ENCODE results near the gene TGM2.

Gene TGM2

DNA sequence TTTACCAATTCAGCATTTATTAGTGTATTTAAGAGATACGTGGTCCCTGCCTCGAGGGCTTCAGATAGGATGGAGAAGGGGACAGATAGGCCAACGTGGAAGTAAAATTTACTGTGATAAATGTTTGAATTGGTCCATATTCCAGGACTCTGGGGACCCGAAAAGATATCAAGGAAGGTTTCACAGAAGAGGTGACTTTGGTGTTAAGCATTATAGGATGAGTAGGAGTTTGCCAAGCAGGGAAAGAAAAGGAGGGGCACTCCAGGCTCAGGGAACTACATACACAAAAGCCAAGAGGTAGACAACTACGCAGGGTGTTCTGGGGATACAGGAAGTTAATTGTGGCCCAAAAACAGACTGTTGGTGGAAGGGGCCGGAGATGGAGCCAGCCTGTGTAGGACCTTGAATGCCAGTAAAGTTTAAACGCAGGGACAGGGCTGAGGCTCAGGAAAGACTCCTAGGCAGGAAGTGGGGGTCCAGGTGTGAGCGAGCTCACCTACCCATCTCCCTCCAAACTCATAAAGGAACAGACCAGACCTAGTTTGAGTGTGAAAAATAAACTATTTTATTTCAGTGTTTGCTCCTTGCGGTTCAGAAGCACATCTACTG lies 37.0 kb downstream of the TGM2 start:
- no peaks in the 10 kb centered on the region for H3K9me3 Mint-ChIP-seq
- peaks cover 4% of the 10 kb centered on the region for H3K4me1 Mint-ChIP-seq (ENCODE audit: low read depth)
- no peak overlapping the region for H3K4me3 Mint-ChIP-seq
- no peak for DNase-seq (ENCODE audit: low spot score)
- H3K36me3 Mint-ChIP-seq (ENCODE audit: low read depth) = no peaks in the 10 kb centered on the region
- no peak overlapping the region for H3K27ac Mint-ChIP-seq
- H3K27me3 Mint-ChIP-seq (ENCODE audit: low read depth) = no peaks in the 10 kb centered on the region

DNA sequence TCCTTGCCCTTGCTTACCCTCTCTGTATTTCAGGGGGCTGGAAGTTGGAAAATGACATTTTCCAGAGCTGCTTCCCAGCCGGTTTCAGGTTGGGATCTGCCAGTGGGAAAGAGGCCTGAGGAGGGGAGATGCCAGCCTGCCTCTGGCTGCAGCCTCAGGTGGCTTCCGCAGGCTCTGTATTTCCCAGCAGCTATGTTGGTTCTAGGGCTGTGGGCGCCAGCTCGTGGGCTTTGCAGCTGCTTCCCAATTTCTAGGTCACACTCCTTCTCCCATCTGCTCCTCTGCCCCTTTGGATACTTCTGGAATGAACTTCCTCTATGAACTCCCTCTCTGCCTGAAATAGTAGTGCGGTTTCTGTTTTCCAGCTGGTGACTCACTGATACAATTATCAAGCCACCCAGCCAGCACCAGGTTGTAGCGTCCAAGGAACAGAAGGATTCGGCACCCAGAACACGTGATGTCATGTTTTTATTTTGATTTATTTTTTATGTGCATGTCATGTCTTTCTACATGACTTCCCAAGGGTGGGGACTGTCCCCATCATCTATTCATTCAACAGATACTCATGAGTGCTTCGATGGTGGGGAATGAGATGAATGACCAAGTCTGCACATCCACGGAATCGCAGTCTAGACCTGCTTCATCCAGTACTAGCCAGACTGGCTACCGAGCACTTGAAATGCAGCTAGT lies 38.0 kb downstream of the TGM2 start:
- Mint-ChIP-seq H3K9me3 (no peaks in the 10 kb centered on the region), H3K4me3 (no peak overlapping the region), H3K27me3 (ENCODE audit: low read depth) (no peaks in the 10 kb centered on the region), H3K4me1 (ENCODE audit: low read depth) (peaks cover 6% of the 10 kb centered on the region), H3K36me3 (ENCODE audit: low read depth) (no peaks in the 10 kb centered on the region), H3K27ac (no peak overlapping the region)
- no peak for DNase-seq (ENCODE audit: low spot score)

DNA sequence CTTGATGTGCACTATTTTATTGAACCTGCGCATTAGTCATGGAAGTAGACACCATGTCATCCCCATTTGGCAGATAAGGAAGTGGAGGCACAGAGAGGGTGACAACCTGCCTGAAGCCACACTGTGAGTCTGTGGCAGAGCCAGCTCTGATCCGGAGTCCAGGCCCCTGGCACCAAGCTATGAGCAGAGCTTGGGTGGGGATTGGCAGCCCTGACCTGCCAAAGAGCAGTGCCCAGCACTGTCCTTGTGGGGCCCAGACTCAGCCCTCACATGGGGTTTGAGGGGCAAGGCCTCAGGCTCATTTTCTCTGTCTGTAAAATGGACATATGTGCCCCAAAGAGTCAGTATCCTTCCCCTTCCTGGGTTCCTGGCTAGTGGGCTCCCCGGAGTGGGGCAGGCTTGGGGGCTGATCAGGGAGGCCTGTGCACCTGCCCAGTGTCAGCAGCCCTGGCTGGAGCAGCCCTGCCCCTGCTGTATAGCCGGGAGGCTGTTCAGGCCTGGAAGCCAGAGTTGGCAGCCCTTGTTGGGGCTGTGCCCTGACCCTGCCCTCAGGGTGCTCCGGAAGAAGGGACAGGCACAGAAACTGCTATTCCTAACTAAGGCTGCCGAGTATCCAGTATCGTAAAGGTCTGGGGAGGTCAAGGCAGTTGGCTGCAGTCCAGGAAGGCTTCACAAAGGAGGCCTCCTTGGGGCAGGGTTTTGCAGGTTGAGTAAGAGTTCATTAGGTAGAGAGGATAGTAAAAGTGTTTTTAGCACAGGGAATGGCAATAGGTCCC lies 38.7 kb downstream of the TGM2 start:
- Mint-ChIP-seq H3K36me3 (ENCODE audit: low read depth) (no peaks in the 10 kb centered on the region), H3K9me3 (no peaks in the 10 kb centered on the region), H3K4me1 (ENCODE audit: low read depth) (peaks cover 6% of the 10 kb centered on the region), H3K27me3 (ENCODE audit: low read depth) (no peaks in the 10 kb centered on the region), H3K27ac (no peak overlapping the region), H3K4me3 (no peak overlapping the region)
- DNase-seq (ENCODE audit: low spot score) = no peak

DNA sequence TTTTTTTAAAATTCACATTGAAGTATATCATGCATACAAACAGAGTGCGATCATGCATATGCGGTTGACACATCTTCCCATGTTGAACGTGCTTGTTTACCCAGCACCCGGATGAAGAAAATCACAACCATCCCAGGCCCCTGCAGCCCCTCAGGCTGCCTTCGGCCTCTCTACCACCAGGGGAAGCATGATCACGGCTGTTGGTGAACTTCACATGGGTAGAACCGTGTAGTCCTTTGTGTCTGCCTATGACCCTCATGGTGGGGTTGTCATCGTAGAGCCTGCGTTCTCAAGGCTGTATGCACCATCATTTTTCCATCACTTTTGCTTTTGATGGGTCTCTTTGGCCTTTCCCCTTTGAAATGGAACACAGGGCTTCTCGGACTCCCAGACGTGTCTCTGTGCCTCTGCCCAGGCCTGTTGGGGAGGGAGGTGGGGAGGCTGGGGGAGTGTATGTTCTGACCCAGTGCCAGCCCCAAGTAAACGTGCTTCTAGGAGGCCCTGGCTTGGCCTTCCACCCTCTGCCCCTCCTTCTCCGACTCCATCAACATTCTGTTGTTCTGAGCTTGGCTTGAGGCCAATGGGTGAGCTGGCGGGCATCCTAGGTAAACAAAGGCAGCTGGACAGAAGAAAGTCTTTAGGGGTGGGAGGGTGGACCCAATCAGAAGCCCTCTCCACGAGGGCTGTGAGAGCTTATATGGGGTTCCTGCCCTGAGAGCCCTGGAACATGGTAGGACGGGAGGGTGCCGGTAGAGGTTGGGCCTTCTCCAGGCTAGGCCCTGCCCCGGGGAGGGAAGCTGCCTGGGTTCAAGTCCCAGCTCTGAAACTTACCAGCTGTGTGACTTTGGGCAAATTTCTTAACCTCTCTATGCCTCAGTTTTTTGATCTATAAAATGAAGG lies 39.7 kb downstream of the TGM2 start:
- no peak overlapping the region for H3K27ac Mint-ChIP-seq
- H3K4me3 Mint-ChIP-seq = no peak overlapping the region
- no peaks in the 10 kb centered on the region for H3K36me3 Mint-ChIP-seq (ENCODE audit: low read depth)
- no peaks in the 10 kb centered on the region for H3K9me3 Mint-ChIP-seq
- H3K27me3 Mint-ChIP-seq (ENCODE audit: low read depth) = no peaks in the 10 kb centered on the region
- peaks cover 6% of the 10 kb centered on the region for H3K4me1 Mint-ChIP-seq (ENCODE audit: low read depth)
- no peak for DNase-seq (ENCODE audit: low spot score)

DNA sequence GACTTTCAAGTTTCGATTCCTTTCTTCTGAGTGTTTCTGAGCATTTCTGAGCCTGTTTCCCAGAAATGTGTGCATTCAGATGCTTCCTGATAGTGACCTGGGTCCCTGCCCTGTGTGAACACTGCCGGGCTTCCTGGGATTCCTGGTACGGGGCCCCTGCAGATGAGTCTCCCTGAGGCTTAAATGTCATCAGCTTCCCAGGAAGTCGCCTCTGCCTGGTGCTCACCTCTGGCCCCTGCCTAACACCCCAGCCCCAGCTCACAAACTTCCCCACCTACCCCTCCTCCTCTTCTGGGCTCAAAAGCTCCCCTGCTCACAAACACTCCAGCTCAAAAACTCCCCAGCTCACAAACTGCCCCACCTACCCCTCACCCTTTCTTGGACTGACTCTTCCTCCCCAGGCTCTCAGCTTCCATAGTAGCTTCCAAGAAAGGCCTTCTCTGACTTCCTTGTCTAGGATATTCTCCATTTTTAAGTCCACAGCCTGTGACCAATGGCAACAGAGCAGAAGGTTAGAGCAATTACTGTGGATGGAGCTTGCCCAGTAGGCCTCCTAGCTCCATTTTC lies 42.0 kb downstream of the TGM2 start:
- peak overlapping the region; percentile 0 for H3K27ac Mint-ChIP-seq
- H3K4me3 Mint-ChIP-seq = peak overlapping the region; percentile 3

DNA sequence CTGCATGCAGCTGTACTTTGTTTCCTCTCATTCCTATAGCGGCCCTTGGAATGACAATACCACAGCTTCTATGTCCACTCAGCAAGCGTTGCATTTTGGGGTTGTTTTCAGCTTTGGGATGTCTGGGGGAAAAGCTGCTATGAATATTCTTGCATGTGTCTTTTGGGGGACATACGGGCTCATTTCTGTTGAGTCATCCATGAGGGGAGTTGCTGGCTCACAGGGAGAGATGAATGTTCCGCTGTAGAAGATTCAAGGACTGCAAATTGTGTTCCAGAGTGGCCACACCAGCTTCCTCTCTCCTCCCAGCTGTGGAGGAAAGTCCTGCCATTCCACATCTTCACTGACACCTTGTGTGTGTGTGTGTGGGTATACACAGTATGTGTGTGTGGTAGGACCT lies 43.3 kb downstream of the TGM2 start:
- H3K27me3 Mint-ChIP-seq (ENCODE audit: low read depth) = peaks cover 12% of the 10 kb centered on the region
- no peak overlapping the region for H3K27ac Mint-ChIP-seq
- no peaks in the 10 kb centered on the region for H3K36me3 Mint-ChIP-seq (ENCODE audit: low read depth)
- no peak overlapping the region for H3K4me3 Mint-ChIP-seq
- DNase-seq (ENCODE audit: low spot score) = no peak
- H3K9me3 Mint-ChIP-seq = no peaks in the 10 kb centered on the region
- peaks cover 6% of the 10 kb centered on the region for H3K4me1 Mint-ChIP-seq (ENCODE audit: low read depth)

More for the DNA sequence above, 42.0 kb downstream of the TGM2 start:
- H3K9me3 Mint-ChIP-seq = no peaks in the 10 kb centered on the region
- peaks cover 3% of the 10 kb centered on the region for H3K27me3 Mint-ChIP-seq (ENCODE audit: low read depth)
- DNase-seq (ENCODE audit: low spot score) = no peak
- H3K4me1 Mint-ChIP-seq (ENCODE audit: low read depth) = peaks cover 6% of the 10 kb centered on the region
- no peaks in the 10 kb centered on the region for H3K36me3 Mint-ChIP-seq (ENCODE audit: low read depth)

DNA sequence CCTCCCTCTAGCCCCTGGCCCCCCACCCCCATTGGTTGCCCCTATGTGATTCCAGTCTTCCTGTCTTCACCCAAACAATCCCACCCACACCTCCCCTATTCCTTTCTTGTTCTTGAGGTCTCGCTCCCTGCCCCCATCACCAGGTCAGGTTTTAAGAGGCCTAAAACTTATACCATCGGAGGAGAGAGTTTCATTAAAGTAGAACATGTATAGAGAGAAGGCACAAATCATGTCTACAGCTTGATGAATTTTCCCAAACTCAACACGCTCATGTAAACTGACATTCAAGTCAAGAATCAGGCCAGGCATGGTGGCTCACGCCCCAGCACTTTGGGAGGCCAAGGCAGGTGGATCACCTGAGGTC lies 44.5 kb downstream of the TGM2 start:
- no peak overlapping the region for H3K27ac Mint-ChIP-seq
- DNase-seq (ENCODE audit: low spot score) = no peak
- H3K4me3 Mint-ChIP-seq = no peak overlapping the region
- H3K4me1 Mint-ChIP-seq (ENCODE audit: low read depth) = peaks cover 6% of the 10 kb centered on the region
- no peaks in the 10 kb centered on the region for H3K9me3 Mint-ChIP-seq
- H3K36me3 Mint-ChIP-seq (ENCODE audit: low read depth) = no peaks in the 10 kb centered on the region
- H3K27me3 Mint-ChIP-seq (ENCODE audit: low read depth) = peaks cover 16% of the 10 kb centered on the region

DNA sequence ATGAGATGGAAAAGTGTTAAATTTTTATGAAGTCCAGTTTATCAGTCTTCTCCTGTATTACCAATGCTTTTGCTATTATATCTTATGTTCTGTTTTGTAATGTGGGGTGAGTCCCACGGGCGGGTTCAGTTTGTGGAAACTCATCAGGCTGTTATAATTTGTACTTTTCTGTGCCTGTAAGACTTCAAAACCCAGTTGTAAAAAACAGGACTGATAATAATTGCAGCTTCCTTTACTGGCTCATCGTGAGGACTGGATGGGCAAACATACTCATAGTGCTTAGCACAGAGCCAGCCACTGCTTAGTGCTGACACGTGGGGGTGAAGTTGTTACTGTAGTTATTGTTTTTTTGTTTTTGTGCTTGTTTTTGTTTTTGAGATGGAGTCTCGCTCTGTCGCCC lies 45.6 kb downstream of the TGM2 start:
- H3K9me3 Mint-ChIP-seq = no peaks in the 10 kb centered on the region
- H3K4me3 Mint-ChIP-seq = no peak overlapping the region
- H3K4me1 Mint-ChIP-seq (ENCODE audit: low read depth) = peaks cover 6% of the 10 kb centered on the region
- H3K27me3 Mint-ChIP-seq (ENCODE audit: low read depth) = peaks cover 19% of the 10 kb centered on the region
- no peaks in the 10 kb centered on the region for H3K36me3 Mint-ChIP-seq (ENCODE audit: low read depth)
- no peak overlapping the region for H3K27ac Mint-ChIP-seq
- no peak for DNase-seq (ENCODE audit: low spot score)

DNA sequence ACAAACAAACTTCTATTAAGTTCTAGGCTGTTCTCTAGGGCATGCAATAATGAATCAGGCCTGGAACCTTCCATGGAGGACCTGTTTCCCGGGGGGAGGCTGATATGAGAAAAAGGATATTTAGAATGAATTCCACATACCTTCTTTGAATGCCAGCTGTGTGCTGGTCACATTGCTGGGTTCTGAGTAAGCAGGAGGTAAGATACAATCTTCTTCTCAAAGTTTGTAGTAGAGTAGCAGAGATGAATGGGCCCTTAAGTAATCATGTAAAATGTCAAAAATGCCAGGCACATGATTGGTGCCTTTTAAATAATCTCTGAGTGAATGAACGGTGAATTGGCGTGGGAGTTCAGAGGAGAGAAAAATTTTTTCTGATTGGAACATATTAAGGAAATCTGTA lies 47.4 kb downstream of the TGM2 start:
- no peaks in the 10 kb centered on the region for H3K9me3 Mint-ChIP-seq
- peaks cover 19% of the 10 kb centered on the region for H3K27me3 Mint-ChIP-seq (ENCODE audit: low read depth)
- DNase-seq (ENCODE audit: low spot score) = no peak
- H3K36me3 Mint-ChIP-seq (ENCODE audit: low read depth) = no peaks in the 10 kb centered on the region
- no peak overlapping the region for H3K4me3 Mint-ChIP-seq
- H3K27ac Mint-ChIP-seq = no peak overlapping the region
- H3K4me1 Mint-ChIP-seq (ENCODE audit: low read depth) = peaks cover 9% of the 10 kb centered on the region

DNA sequence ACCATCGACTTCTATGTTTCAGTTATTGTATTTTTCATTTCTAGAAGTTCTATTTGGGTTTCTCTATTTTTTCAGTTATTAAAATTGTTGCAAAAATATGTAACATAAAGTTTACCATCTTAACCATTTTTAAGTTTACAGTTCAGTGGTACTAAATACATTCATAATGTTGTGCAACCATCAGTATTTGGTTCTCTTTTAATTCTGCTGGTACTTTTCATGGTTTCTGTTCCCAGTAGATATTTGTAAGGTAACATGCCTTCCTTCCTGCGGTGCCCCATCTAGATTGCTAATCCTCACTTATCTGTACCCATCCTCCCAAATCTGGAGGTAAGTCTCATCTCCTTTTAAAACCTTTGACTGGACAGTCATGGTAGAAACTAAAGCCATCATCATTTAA lies 47.9 kb downstream of the TGM2 start:
- no peaks in the 10 kb centered on the region for H3K9me3 Mint-ChIP-seq

DNA sequence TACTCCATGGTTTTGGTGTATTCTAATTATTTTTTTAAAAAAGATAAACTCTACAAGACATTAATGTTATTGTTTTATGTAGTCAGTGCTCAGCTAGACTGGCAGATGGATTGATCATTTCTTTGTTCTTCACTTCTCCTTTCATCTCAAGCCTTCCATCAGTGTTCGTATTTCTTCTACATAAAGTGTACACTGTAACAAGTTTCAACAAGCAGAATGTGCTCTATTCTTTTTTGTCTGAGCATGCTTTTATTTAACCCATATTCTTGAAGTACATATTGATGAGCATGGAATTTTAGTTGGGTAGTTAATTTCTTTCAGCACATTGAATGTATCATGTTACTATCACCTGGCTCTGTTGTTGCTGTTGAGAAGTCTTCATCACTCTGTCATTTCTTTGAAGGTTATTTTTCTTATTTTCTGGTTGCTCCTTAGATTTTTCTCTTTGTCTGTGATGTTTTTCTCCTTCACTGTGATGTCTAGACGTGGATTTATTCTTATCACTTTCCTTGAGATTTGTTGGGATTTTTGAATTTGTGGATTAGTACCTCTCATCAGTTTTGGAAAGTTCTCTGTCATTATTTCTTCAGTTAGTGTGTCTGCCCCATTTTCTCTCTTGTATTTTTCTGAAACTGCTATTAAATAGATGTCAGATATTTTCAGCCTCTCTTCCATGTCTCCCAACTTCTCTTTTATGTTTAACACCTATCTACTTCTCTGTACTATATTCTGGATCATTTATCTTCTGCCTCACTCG lies 48.5 kb downstream of the TGM2 start:
- Mint-ChIP-seq H3K27me3 (ENCODE audit: low read depth) (peaks cover 19% of the 10 kb centered on the region), H3K27ac (no peak overlapping the region), H3K4me1 (ENCODE audit: low read depth) (peaks cover 9% of the 10 kb centered on the region), H3K9me3 (no peaks in the 10 kb centered on the region), H3K4me3 (no peak overlapping the region), H3K36me3 (ENCODE audit: low read depth) (no peaks in the 10 kb centered on the region)
- DNase-seq (ENCODE audit: low spot score) = no peak

More for the DNA sequence above, 47.9 kb downstream of the TGM2 start:
- no peak for DNase-seq (ENCODE audit: low spot score)
- Mint-ChIP-seq H3K27ac (no peak overlapping the region), H3K4me3 (no peak overlapping the region), H3K36me3 (ENCODE audit: low read depth) (no peaks in the 10 kb centered on the region), H3K4me1 (ENCODE audit: low read depth) (peaks cover 9% of the 10 kb centered on the region), H3K27me3 (ENCODE audit: low read depth) (peaks cover 19% of the 10 kb centered on the region)

DNA sequence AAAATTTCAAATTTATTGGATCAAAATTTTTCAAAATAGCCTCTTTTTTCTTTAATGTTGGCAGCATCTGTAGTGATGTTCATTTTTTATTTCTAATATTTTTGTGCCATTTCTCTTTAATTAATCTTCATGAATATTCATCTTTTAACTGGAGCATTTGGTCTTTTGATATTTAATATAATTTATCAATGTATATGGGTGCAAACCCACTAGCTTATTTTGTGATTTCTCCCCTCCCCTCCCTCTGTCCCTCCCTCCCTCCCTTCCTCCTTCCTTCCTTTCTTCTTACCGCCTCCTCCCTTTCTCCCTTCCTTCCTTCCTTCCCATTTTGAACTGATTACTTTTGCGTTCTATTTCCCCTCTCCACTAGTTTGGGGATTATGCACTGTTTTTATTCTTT lies 49.2 kb downstream of the TGM2 start:
- H3K27ac Mint-ChIP-seq = no peak overlapping the region
- H3K9me3 Mint-ChIP-seq = no peaks in the 10 kb centered on the region
- H3K4me3 Mint-ChIP-seq = no peak overlapping the region
- H3K36me3 Mint-ChIP-seq (ENCODE audit: low read depth) = no peaks in the 10 kb centered on the region
- peaks cover 19% of the 10 kb centered on the region for H3K27me3 Mint-ChIP-seq (ENCODE audit: low read depth)
- peaks cover 9% of the 10 kb centered on the region for H3K4me1 Mint-ChIP-seq (ENCODE audit: low read depth)
- no peak for DNase-seq (ENCODE audit: low spot score)

DNA sequence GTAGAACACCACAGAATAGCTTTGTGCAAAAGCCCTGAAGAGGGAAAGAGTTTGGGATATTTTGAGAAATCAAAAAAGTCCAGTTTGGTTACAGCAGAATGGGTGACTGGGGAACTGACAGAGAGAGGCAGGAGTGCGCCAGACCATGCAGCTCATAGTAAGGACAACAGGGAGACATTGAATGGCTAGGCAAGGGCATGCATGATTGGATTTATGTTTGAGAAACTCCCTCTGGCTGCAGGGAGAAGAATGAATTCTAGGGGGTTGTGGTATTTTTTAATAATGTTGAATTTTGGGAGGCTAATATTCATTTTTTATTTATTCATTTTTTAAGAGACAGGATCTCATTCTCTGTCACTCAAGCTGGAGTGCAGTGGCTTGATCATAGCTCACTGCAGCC lies 49.9 kb downstream of the TGM2 start:
- H3K27me3 Mint-ChIP-seq (ENCODE audit: low read depth) = peaks cover 19% of the 10 kb centered on the region
- H3K4me1 Mint-ChIP-seq (ENCODE audit: low read depth) = peaks cover 9% of the 10 kb centered on the region
- no peaks in the 10 kb centered on the region for H3K9me3 Mint-ChIP-seq
- no peak for DNase-seq (ENCODE audit: low spot score)
- H3K36me3 Mint-ChIP-seq (ENCODE audit: low read depth) = no peaks in the 10 kb centered on the region
- H3K4me3 Mint-ChIP-seq = no peak overlapping the region
- H3K27ac Mint-ChIP-seq = no peak overlapping the region
